ENCODE measurements around the gene MAP2K1.

- TF ChIP-seq ZNF274 (IDR thresholded peaks at IDR 0.05; ENCODE audit: low read depth, low read length) (no peak), YY1 (IDR thresholded peaks at IDR 0.05; ENCODE audit: insufficient read depth, insufficient read length) (no peak), SUZ12 (IDR thresholded peaks at IDR 0.05; ENCODE audit: extremely low read depth, insufficient read depth, insufficient read length) (no peak)
These were observed 7.8 kb upstream of the MAP2K1 start for GRCh38 chr15:66378814-66379430.

Data from NT2/D1 (cell line).